GM10847 (cell line): ENCODE measurements around the gene KIAA1210.

Experiments
- POLR2A ChIP-seq: IDR thresholded peaks from 2 replicates; pipeline ENCODE4 v1.6.1; 2011; ENCODE audit not compliant: insufficient read length; ENCODE audit errors: extremely low read depth

Gene KIAA1210

GRCh38 chrX:119105826-119106225, 21.8 kb downstream of the KIAA1210 start:
- TF ChIP-seq POLR2A: no peak

GRCh38 chrX:119101168-119101567, 26.4 kb downstream of the KIAA1210 start:
- TF ChIP-seq POLR2A: no peak

GRCh38 chrX:119095936-119096335, 31.7 kb downstream of the KIAA1210 start:
- no peak for TF ChIP-seq POLR2A

GRCh38 chrX:119094819-119095218, 32.8 kb downstream of the KIAA1210 start:
- TF ChIP-seq POLR2A: no peak

GRCh38 chrX:119093991-119094735, 33.4 kb downstream of the KIAA1210 start:
- TF ChIP-seq POLR2A: no peak

- TF ChIP-seq POLR2A: no peak
Measured at GRCh38 chrX:119090627-119091026, 37.0 kb downstream of the KIAA1210 start.

GRCh38 chrX:119089619-119090018, 38.0 kb downstream of the KIAA1210 start:
- TF ChIP-seq POLR2A: no peak

- TF ChIP-seq POLR2A: no peak
Measured at GRCh38 chrX:119087121-119087520, 40.5 kb downstream of the KIAA1210 start.

- TF ChIP-seq POLR2A: no peak
Measured at GRCh38 chrX:119084766-119085165, 42.8 kb downstream of the KIAA1210 start.

- no peak for TF ChIP-seq POLR2A
Measured at GRCh38 chrX:119082278-119082677, 45.3 kb downstream of the KIAA1210 start.

- TF ChIP-seq POLR2A: no peak
Measured at GRCh38 chrX:119075270-119076025, 52.2 kb downstream of the KIAA1210 start.

GRCh38 chrX:119073911-119074310, 53.7 kb downstream of the KIAA1210 start:
- TF ChIP-seq POLR2A: no peak

GRCh38 chrX:119073200-119073905, 54.3 kb downstream of the KIAA1210 start:
- no peak for TF ChIP-seq POLR2A

GRCh38 chrX:119072744-119073143, 54.9 kb downstream of the KIAA1210 start, which contains the start of gene CT47C1:
CT47C1 (plus strand) TSS chrX:119072993; CDS start chrX:119073226, 233 bp downstream.
- TF ChIP-seq POLR2A: no peak

GRCh38 chrX:119071381-119071780, 56.2 kb downstream of the KIAA1210 start:
- no peak for TF ChIP-seq POLR2A

GRCh38 chrX:119069762-119070161, 57.9 kb downstream of the KIAA1210 start:
- no peak for TF ChIP-seq POLR2A

- no peak for TF ChIP-seq POLR2A
Measured at GRCh38 chrX:119069128-119069527, 58.5 kb downstream of the KIAA1210 start.
